HepG2 (cell line): ENCODE results near the gene P2RX7. TPM values are rescaled to one million over a fixed set of nuclear protein-coding genes. Genes with fewer than 3 reads are reported as not detected.

Source experiments
- ATAC-seq: fragments of 200-7000 bp; cut with Tn5 transposase; 3 replicates; pipeline ENCODE4 v1.9.1; 2020; ENCODE audit warnings: mild to moderate bottlenecking, moderate library complexity
- BruUV-seq: library from RNA; stranded (reverse); fragments of 400-500 nt; replicated peaks from 2 replicates; lab custom pipeline; 2021; lab: Mats Ljungman, UMichigan
- CTCF ChIA-PET: fragments of 300-600 bp; formaldehyde crosslinking; extraction: SDS; loops from one replicate; lab custom pipeline; 2021; ENCODE audit warnings: low total read pairs, inconsistent platforms, low intra/inter-chr PET ratio; lab: Yijun Ruan, JAX
- POLR2A ChIA-PET: fragments of 350-600 bp; sonication (Branson Sonifier 250); formaldehyde crosslinking; loops from one replicate; lab custom pipeline; 2020; ENCODE audit warnings: antibody characterized with exemption, inconsistent platforms; lab: Yijun Ruan, JAX
- DNase-seq: peaks from one replicate; pipeline ENCODE4 v3.0.0-alpha.2; 2015; ENCODE audit warnings: low spot score
- FAIRE-seq: peaks from 3 replicates; lab custom pipeline; 2011; peaks lifted over from hg19 to GRCh38; lab: Jason Lieb, UNC
- H2AFZ ChIP-seq: one replicate; pipeline ENCODE4 v1.6.1; 2011; ENCODE audit warnings: low read length, inconsistent platforms
- H3K27ac ChIP-seq: fragments of 300-600 bp; 3 replicates; pipeline ENCODE4 v1.8.0; 2011; ENCODE audit warnings: mixed run types, mild to moderate bottlenecking, mixed read lengths, low read length, inconsistent platforms; ENCODE audit not compliant: insufficient read depth; ENCODE audit errors: extremely low read length
- H3K27me3 ChIP-seq, 2 experiments: fragments of 200-600 bp in 1 of 2; 2 replicates in 1 of 2; 3 replicates in 1 of 2; pipeline versions ENCODE4 v1.6.0 to v1.8.0; 2011; ENCODE audit warnings: low read length in 2 of 2, mild to moderate bottlenecking in 2 of 2, moderate library complexity in 2 of 2, inconsistent platforms in 1 of 2; ENCODE audit not compliant: insufficient read depth in 2 of 2, control insufficient read depth in 1 of 2
- H3K36me3 ChIP-seq, 2 experiments: fragments of 200-600 bp in 1 of 2; replicated peaks in 1 of 2; 2 replicates in 1 of 2; 3 replicates in 1 of 2; pipeline versions ENCODE4 v1.5.1 to v1.8.0; 2011; ENCODE audit warnings: low read length in 2 of 2, inconsistent platforms in 1 of 2; ENCODE audit not compliant: insufficient read depth in 2 of 2, control insufficient read depth in 1 of 2
- H3K4me1 ChIP-seq: 2 replicates; pipeline ENCODE4 v1.5.1; 2012; ENCODE audit warnings: low read length, inconsistent platforms; ENCODE audit not compliant: insufficient read depth
- H3K4me2 ChIP-seq: 2 replicates; pipeline ENCODE4 v1.6.0; 2011; ENCODE audit warnings: low read depth, low read length, inconsistent platforms
- H3K4me3 ChIP-seq, 3 experiments: fragments of 200-600 bp in 1 of 3; sonication (generic), shearing (Covaris generic) in 1 of 3; replicated peaks in 1 of 3; 2 replicates each; pipeline ENCODE4 v1.5.1; 2011 to 2016; ENCODE audit warnings: low read length in 3 of 3, inconsistent platforms in 2 of 3, low read depth in 2 of 3, mild to moderate bottlenecking in 2 of 3, control low read depth in 1 of 3, mixed read lengths in 1 of 3; ENCODE audit not compliant: insufficient read depth in 1 of 3
- H3K79me2 ChIP-seq: one replicate; pipeline ENCODE4 v1.6.1; 2011; ENCODE audit warnings: low read length, inconsistent platforms; ENCODE audit not compliant: insufficient read depth
- H3K9ac ChIP-seq: 2 replicates; pipeline ENCODE4 v1.6.0; 2011; ENCODE audit warnings: mild to moderate bottlenecking, low read depth, low read length, inconsistent platforms; ENCODE audit not compliant: insufficient read depth
- H3K9me3 ChIP-seq: 2 replicates; pipeline ENCODE4 v1.5.1; 2012; ENCODE audit warnings: mild to moderate bottlenecking, low read length
- H4K20me1 ChIP-seq: 2 replicates; pipeline ENCODE4 v1.6.0; 2011; ENCODE audit warnings: inconsistent platforms, mild to moderate bottlenecking, low read length, moderate library complexity; ENCODE audit not compliant: insufficient read depth
- DPF2 ChIP-seq: sonication (generic); formaldehyde crosslinking; IDR thresholded peaks from 2 replicates; pipeline ENCODE4 v1.4.0; 2020; ENCODE audit warnings: mild to moderate bottlenecking, low read depth, missing genetic modification reagents, borderline replicate concordance
- FOSL2 ChIP-seq: sonication (generic); formaldehyde crosslinking; IDR thresholded peaks from 2 replicates; pipeline ENCODE4 v1.4.0; 2020; ENCODE audit warnings: missing genetic modification reagents
- KDM4B ChIP-seq: sonication (generic); formaldehyde crosslinking; IDR thresholded peaks from 2 replicates; pipeline ENCODE4 v1.4.0; 2020; ENCODE audit warnings: missing genetic modification reagents
- MAFG ChIP-seq: sonication (generic); formaldehyde crosslinking; IDR thresholded peaks from 2 replicates; pipeline ENCODE4 v1.5.1; 2020; ENCODE audit warnings: mild to moderate bottlenecking, missing genetic modification reagents
- MEIS1 ChIP-seq: sonication (generic); formaldehyde crosslinking; IDR thresholded peaks from 2 replicates; pipeline ENCODE4 v1.9.0; 2021; ENCODE audit warnings: mild to moderate bottlenecking, missing genetic modification reagents, moderate library complexity, borderline replicate concordance
- PAF1 ChIP-seq: IDR thresholded peaks from 2 replicates; pipeline ENCODE4 v1.6.1; 2016; ENCODE audit warnings: missing genetic modification reagents, missing compliant biosample characterization
- SP140L ChIP-seq: sonication (generic); formaldehyde crosslinking; IDR thresholded peaks from 2 replicates; pipeline ENCODE4 v1.4.0; 2020; ENCODE audit warnings: missing genetic modification reagents, borderline replicate concordance
- SRSF9 ChIP-seq: fragments of 200-400 bp; formaldehyde crosslinking; IDR thresholded peaks from 2 replicates; pipeline ENCODE4 v1.6.1; 2018; ENCODE audit warnings: borderline replicate concordance, mild to moderate bottlenecking, low read depth, low read length; ENCODE audit not compliant: insufficient read depth, poor library complexity, severe bottlenecking
- TAF1 ChIP-seq: sonication (generic); formaldehyde crosslinking; IDR thresholded peaks from 2 replicates; pipeline ENCODE4 v1.4.0; 2020; ENCODE audit warnings: missing genetic modification reagents
- USF2 ChIP-seq, 2 experiments: sonication (generic) in 1 of 2; formaldehyde crosslinking in 1 of 2; IDR thresholded peaks; 2 replicates each; pipeline versions ENCODE4 v1.5.1 to v1.6.1; 2011 to 2020; ENCODE audit warnings: borderline replicate concordance in 1 of 2, low read depth in 1 of 2, low read length in 1 of 2, mild to moderate bottlenecking in 1 of 2, missing genetic modification reagents in 1 of 2, moderate library complexity in 1 of 2
- ZGPAT ChIP-seq: IDR thresholded peaks from 2 replicates; pipeline ENCODE4 v1.6.1; 2016; ENCODE audit warnings: mild to moderate bottlenecking
- ZNF20 ChIP-seq: sonication (generic); formaldehyde crosslinking; IDR thresholded peaks from 2 replicates; pipeline ENCODE4 v1.4.0; 2020; ENCODE audit warnings: mild to moderate bottlenecking, moderate library complexity, missing genetic modification reagents
- ZNF660 ChIP-seq: sonication (generic); formaldehyde crosslinking; IDR thresholded peaks from 2 replicates; pipeline ENCODE4 v1.5.1; 2020; ENCODE audit warnings: mild to moderate bottlenecking, low read depth, missing genetic modification reagents, borderline replicate concordance
- ZNF790 ChIP-seq: sonication (generic); formaldehyde crosslinking; IDR thresholded peaks from 2 replicates; pipeline ENCODE4 v1.8.0; 2022; ENCODE audit warnings: missing genetic modification reagents, mild to moderate bottlenecking, borderline replicate concordance
- WGBS: methylation state at CpG from one replicate; pipeline ENCODE4 v1.1.6; 2017; ENCODE audit warnings: low lambda C conversion rate; 5-methylcytosine and 5-hydroxymethylcytosine counted together
- in situ Hi-C: cut with HindIII; loops from 2 replicates; pipeline ENCODE4 v1.10.0; 2017; ENCODE audit warnings: low pct_unique_long_range_greater_than_20kb; ENCODE audit not compliant: extremely low pct_ligation_motif_present
- intact Hi-C: fragments of 100-400 bp; cut with micrococcal nuclease; formaldehyde crosslinking; loops from one replicate; pipeline ENCODE4 v1.10.0; 2022; ENCODE audit not compliant: unreplicated experiment
- polyA plus RNA-seq, 8 experiments: library from polyadenylated mRNA; depleted of rRNA in 3 of 8; stranded (reverse) in 7 of 8; unstranded in 1 of 8; fragments of >200 nt; fragmentation: Illumina TruSeq in 4 of 8; extraction: Trizol in 4 of 8; gene quantifications; 2 replicates each; pipeline versions ENCODE4 v1.2.1 to v1.2.3, GENCODE V29; 2011 to 2016; ENCODE audit warnings: low read depth in 4 of 8, missing spikeins in 1 of 8, mixed read lengths in 1 of 8; ENCODE audit not compliant: insufficient read depth in 1 of 8
- total RNA-seq, 5 experiments: library from RNA; depleted of rRNA; stranded (reverse); fragments of >200 nt; fragmentation: Illumina TruSeq; extraction: Trizol; gene quantifications; 2 replicates each; pipeline ENCODE4 v1.2.3, GENCODE V29; 2016; ENCODE audit warnings: low read depth in 1 of 5

P2RX7 gene
- total and polyA plus RNA-seq, 2 of the 13 experiments (the other 11 are each of a cell fraction or from before 2014, with no cell fraction given) = 0.13 to 0.73 TPM

DNA sequence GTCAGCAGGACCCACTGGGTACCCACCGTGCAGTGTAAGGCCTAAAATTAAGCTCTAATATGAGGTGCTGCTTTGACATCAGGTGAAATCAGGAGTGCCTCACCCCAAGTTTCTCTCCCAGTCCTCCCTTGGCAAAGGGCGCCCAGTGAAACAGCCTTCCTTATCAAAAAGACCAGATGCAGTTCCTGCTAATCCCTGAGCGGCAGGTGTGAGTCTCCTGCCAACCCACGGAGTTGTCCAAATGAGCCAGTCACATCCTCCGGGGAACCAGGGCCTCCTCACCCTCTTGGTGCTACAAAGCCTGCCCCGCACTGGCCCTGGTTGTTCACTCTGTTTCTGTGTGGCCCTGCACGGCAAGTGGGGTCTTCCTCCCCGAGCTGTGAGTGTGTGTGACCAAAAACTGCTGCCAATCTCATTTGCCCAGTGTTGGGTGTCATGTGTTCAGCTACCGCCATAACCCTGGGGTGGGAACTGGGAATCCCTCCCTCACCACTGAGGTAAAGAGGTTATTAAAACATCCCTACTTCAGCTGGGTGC, 57.0 kb downstream of the P2RX7 start:
- in situ Hi-C loops (no loop called here), intact Hi-C loops (no loop called here)
- no peak overlapping the region for H3K4me3 ChIP-seq
- peaks cover 10% of the 10 kb centered on the region for H3K4me1 ChIP-seq
- H3K9ac ChIP-seq = no peak overlapping the region
- no peaks in the 10 kb centered on the region for H4K20me1 ChIP-seq
- no peaks in the 10 kb centered on the region for H3K79me2 ChIP-seq
- DNase-seq = no peak
- no TSS peak for BruUV-seq
- POLR2A ChIA-PET = no interaction called here
- peaks cover 2 to 13% of the 10 kb centered on the region in 2 experiments; a peak in 1 of 5 replicates for H3K27me3 ChIP-seq
- CTCF ChIA-PET = no interaction called here
- WGBS = 38% methylated on average over 7 of the region's 9 CpGs
- H3K27ac ChIP-seq = no peak overlapping the region
- no peak overlapping the region for H2AFZ ChIP-seq
- no peaks in the 10 kb centered on the region for H3K36me3 ChIP-seq
- FAIRE-seq = no peak
- no peaks in the 10 kb centered on the region for H3K9me3 ChIP-seq
- peak; percentile 43; the same call in 1 of the 3 replicates for ATAC-seq
- no peak overlapping the region for H3K4me2 ChIP-seq
- no peak for TF ChIP-seq TAF1
- TF ChIP-seq ZNF790 (CRISPR knock-in tag) = no peak
- TF ChIP-seq ZNF20 = no peak
- TF ChIP-seq PAF1 = no peak
- no peak for TF ChIP-seq MEIS1 (CRISPR knock-in tag)
- no peak for TF ChIP-seq MAFG
- TF ChIP-seq ZNF660 (CRISPR knock-in tag) = no peak
- TF ChIP-seq SRSF9 = no peak
- TF ChIP-seq, all 625 proteins: peak for 0

DNA sequence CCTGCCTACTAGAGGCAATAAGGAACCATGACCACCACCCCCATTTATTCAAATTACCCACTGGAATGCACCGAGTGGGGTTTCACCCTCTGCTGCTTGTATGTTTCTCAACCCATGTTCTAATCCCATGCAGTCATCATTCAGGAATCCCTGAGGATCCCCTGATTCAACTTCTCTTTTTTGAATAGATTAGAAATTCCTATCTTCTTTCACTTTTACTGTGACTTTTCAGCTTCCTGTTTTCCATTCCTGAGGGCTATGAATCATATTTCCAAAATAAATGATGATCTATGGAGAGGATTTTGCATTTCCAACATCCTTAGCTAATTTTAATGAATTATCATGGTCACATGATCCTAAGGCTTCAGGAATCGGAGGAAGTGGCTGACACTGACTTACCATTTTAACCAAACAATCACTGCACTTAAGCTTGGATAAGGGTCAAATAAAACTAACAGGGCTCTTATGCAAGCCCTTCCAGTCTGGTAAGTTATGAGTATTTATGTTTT, 57.9 kb downstream of the P2RX7 start:
- H3K79me2 ChIP-seq = no peaks in the 10 kb centered on the region
- WGBS = 9% methylated on average over 2 of the region's 2 CpGs
- ATAC-seq (no peak), DNase-seq (no peak), FAIRE-seq (no peak)
- in situ Hi-C loops = no loop called here
- no peaks in the 10 kb centered on the region for H3K9me3 ChIP-seq
- H3K4me3 ChIP-seq = no peak overlapping the region
- no peak overlapping the region for H2AFZ ChIP-seq
- H4K20me1 ChIP-seq = no peaks in the 10 kb centered on the region
- no peak overlapping the region for H3K4me2 ChIP-seq
- BruUV-seq = no TSS peak
- peaks cover 1% of the 10 kb centered on the region for H3K4me1 ChIP-seq
- no peak overlapping the region for H3K27ac ChIP-seq
- intact Hi-C loops = no loop called here
- CTCF ChIA-PET = no interaction called here
- TF ChIP-seq DPF2 (CRISPR knock-in tag) = no peak
- no peak for TF ChIP-seq FOSL2 (CRISPR knock-in tag)
- no peak for TF ChIP-seq SP140L
- TF ChIP-seq USF2 (IDR thresholded peaks at IDR 0.05; ENCODE audit: low read depth, low read length) = no peak
- TF ChIP-seq USF2 (CRISPR knock-in tag; IDR thresholded peaks at IDR 0.05; ENCODE audit: borderline replicate concordance) = no peak
- no peak for TF ChIP-seq ZGPAT
- TF ChIP-seq KDM4B (CRISPR knock-in tag) = no peak
- H3K27me3 ChIP-seq = peaks cover 2 to 16% of the 10 kb centered on the region in 2 experiments; a peak in 1 of 5 replicates
- POLR2A ChIA-PET = no interaction called here
- no peak overlapping the region for H3K9ac ChIP-seq
- H3K36me3 ChIP-seq = no peaks in the 10 kb centered on the region
